HepG2 (cell line): ENCODE results near the gene CDC37. TPM values are rescaled to one million over a fixed set of nuclear protein-coding genes. Genes with fewer than 3 reads are reported as not detected.

Experiments
- ARID5B ChIP-seq: IDR thresholded peaks from 2 replicates; pipeline ENCODE4 v1.4.0; 2020; ENCODE audit warnings: mild to moderate bottlenecking, missing genetic modification reagents
- HCFC1 ChIP-seq: fragments of 150-350 bp; IDR thresholded peaks from 2 replicates; pipeline ENCODE4 v1.6.1; 2014; ENCODE audit warnings: low read depth, low read length
- KDM3A ChIP-seq: IDR thresholded peaks from 2 replicates; pipeline ENCODE4 v1.6.1; 2018; ENCODE audit warnings: low read depth, missing compliant biosample characterization
- KDM5A ChIP-seq: fragments of 200-600 bp; sonication (generic); IDR thresholded peaks from 2 replicates; pipeline ENCODE4 v1.7.0; 2018; ENCODE audit warnings: antibody characterized with exemption, mild to moderate bottlenecking, low read length, borderline replicate concordance
- MED8 ChIP-seq: sonication (generic); formaldehyde crosslinking; IDR thresholded peaks from 2 replicates; pipeline ENCODE4 v1.8.1; 2023; ENCODE audit warnings: mild to moderate bottlenecking, missing genetic modification reagents; ENCODE audit not compliant: insufficient replicate concordance
- PAXIP1 ChIP-seq: sonication (generic); formaldehyde crosslinking; conservative IDR thresholded peaks from 2 replicates; pipeline ENCODE4 v1.4.0; 2020; ENCODE audit warnings: mild to moderate bottlenecking, missing genetic modification reagents, moderate library complexity
- POGZ ChIP-seq: sonication (generic); formaldehyde crosslinking; IDR thresholded peaks from 2 replicates; pipeline ENCODE4 v1.4.0; 2020; ENCODE audit warnings: mild to moderate bottlenecking, missing genetic modification reagents
- SMAD9 ChIP-seq: sonication (generic); formaldehyde crosslinking; IDR thresholded peaks from 2 replicates; pipeline ENCODE4 v1.5.1; 2020; ENCODE audit warnings: mild to moderate bottlenecking, missing genetic modification reagents
- SOX6 ChIP-seq, 2 experiments: fragments of 450-650 bp in 1 of 2; sonication (generic) in 1 of 2; formaldehyde crosslinking in 1 of 2; IDR thresholded peaks; 2 replicates each; pipeline versions ENCODE4 v1.4.0 to v1.6.1; 2017 to 2020; ENCODE audit warnings: antibody characterized with exemption in 1 of 2, mild to moderate bottlenecking in 1 of 2, missing genetic modification reagents in 1 of 2
- TERF1 ChIP-seq: sonication (generic); formaldehyde crosslinking; IDR thresholded peaks from 2 replicates; pipeline ENCODE4 v1.8.0; 2022; ENCODE audit warnings: mild to moderate bottlenecking, missing genetic modification reagents, moderate library complexity
- ZNF414 ChIP-seq: sonication (generic); formaldehyde crosslinking; IDR thresholded peaks from 2 replicates; pipeline ENCODE4 v1.5.0; 2020; ENCODE audit warnings: missing genetic modification reagents
- ZNF687 ChIP-seq: sonication (generic); formaldehyde crosslinking; IDR thresholded peaks from 2 replicates; pipeline ENCODE4 v1.5.1; 2020; ENCODE audit warnings: mild to moderate bottlenecking, missing genetic modification reagents, moderate library complexity
- polyA plus RNA-seq, 8 experiments: library from polyadenylated mRNA; depleted of rRNA in 3 of 8; stranded (reverse) in 7 of 8; unstranded in 1 of 8; fragments of >200 nt; fragmentation: Illumina TruSeq in 4 of 8; extraction: Trizol in 4 of 8; gene quantifications; 2 replicates each; pipeline versions ENCODE4 v1.2.1 to v1.2.3, GENCODE V29; 2011 to 2016; ENCODE audit warnings: low read depth in 4 of 8, missing spikeins in 1 of 8, mixed read lengths in 1 of 8; ENCODE audit not compliant: insufficient read depth in 1 of 8
- total RNA-seq, 5 experiments: library from RNA; depleted of rRNA; stranded (reverse); fragments of >200 nt; fragmentation: Illumina TruSeq; extraction: Trizol; gene quantifications; 2 replicates each; pipeline ENCODE4 v1.2.3, GENCODE V29; 2016; ENCODE audit warnings: low read depth in 1 of 5

Gene CDC37
- total and polyA plus RNA-seq, 2 of the 13 experiments (the other 11 are each of a cell fraction or from before 2014, with no cell fraction given) = 158 to 177 TPM

- no peak for TF ChIP-seq TERF1 (CRISPR knock-in tag)
- TF ChIP-seq ZNF414 (CRISPR knock-in tag) = peak; percentile 81; the same call in 1 of the 2 replicates
- peak; percentile 39 for TF ChIP-seq PAXIP1 (CRISPR knock-in tag)
- TF ChIP-seq KDM5A = no peak; the same call in 1 of the 2 replicates
- peak; percentile 67 for TF ChIP-seq ARID5B (CRISPR knock-in tag)
- TF ChIP-seq HCFC1 = no peak
- TF ChIP-seq SOX6 (IDR thresholded peaks at IDR 0.05) = no peak
- TF ChIP-seq SOX6 (CRISPR knock-in tag; IDR thresholded peaks at IDR 0.05) = peak; percentile 82
- no peak for TF ChIP-seq SMAD9 (CRISPR knock-in tag)
- TF ChIP-seq POGZ = peak; percentile 96
- TF ChIP-seq MED8 (CRISPR knock-in tag) = peak; percentile 61
- peak; percentile 98; the same call in 1 of the 2 replicates for TF ChIP-seq KDM3A
- TF ChIP-seq ZNF687 (CRISPR knock-in tag) = peak; percentile 91
Measured at GRCh38 chr19:10416380-10417257, 13.3 kb upstream of the CDC37 start (continued).
